Suppressor macrophage (primary cell): ENCODE data around the gene ACTR2.
"Not testable (repeated sequence)": the region's sequence is repeated elsewhere in the genome, so short reads cannot be mapped to it uniquely, and the experiment has no call there.

Experiments used
- DNase-seq, 4 experiments: peaks; one replicate each; pipeline ENCODE4 v3.0.0-alpha.2; 2020 to 2022
- total RNA-seq, 17 experiments: gene quantifications; one replicate each; lab custom pipeline; 2026; ENCODE audit warnings: mixed read lengths in 6 of 17, inconsistent platforms in 3 of 17; lab: John Stamatoyannopoulos, UW

ACTR2 gene
- 154 to 854 (median 617) reads per million in 17 experiments for total RNA-seq

DNA sequence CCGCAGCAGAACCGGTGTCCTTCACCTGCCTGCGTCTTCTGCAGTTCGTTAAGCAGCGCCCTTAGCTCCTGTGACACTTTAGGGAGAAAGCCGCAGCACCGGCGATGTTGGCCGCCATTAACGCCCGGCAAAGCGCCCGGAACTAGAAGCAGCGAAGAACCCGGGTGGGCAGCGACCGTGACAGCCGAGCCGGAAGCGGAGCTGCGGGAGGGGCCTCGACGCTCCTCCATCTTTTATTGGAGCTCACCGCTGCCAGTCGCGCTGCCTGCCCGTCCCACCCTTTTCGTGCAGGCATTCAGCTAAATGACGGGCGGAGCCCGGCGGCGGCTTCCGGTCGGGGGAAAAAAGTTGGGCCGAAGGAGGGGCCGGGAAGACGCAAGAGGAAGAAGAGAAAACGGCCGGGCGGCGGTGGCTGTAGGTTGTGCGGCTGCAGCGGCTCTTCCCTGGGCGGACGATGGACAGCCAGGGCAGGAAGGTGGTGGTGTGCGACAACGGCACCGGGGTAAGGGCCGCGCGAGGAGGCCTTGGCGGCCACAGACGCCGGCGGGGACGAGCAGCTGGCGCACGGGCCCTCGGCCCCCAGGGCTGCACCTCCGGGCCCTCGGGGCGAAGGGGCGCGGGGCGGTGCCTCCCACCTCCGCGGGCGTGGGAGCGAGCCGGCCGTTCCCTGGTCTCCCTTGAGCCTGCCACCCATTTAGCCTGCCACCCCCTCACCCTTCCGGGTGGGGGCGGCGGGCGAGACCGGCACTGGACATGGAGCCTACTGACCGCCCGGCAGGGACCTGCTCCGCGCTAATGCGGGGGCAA, at the start of gene ACTR2:
TSS of gene ACTR2 (plus strand) at position 376 of the 807 bp plus-strand sequence. CDS start at position 455, 79 bp downstream.
- DNase-seq: peak; percentile 98 to 99 (median 98)

DNA sequence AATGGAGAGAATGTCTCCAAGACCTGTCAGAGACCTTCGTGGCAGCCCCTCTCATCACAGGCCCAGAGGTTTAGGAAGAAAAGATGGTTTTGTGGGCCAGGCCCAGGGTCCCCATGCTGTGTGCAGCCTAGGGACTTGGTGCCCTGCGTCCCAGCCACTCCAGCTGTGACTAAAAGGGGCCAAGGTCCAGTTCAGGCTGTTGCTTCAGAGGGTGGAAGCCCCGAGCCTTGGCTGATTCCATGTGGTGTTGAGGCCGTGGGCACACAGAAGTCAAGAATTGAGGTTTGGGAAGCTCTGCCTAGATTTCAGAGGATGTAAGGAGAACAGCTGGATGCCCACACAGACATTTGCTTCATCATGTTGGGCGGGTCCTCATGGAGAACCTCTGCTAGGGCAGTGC, 45.1 kb upstream of the ACTR2 start:
- no peak for DNase-seq

DNA sequence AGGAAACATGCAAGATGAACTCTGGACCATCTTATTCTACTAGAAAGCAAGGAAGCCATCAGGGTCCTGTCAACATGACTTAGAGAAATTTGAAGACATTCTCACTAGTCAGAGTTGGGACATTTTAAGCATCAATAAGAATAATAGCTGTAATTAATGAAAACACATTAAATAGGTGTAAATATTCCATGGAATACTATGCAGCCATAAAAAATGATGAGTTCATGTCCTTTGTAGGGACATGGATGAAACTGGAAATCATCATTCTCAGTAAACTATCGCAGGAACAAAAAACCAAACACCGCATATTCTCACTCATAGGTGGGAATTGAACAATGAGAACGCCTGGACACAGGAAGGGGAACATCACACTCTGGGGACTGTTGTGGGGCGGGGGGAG, 44.2 kb upstream of the ACTR2 start:
- DNase-seq: not testable (repeated sequence)

DNA sequence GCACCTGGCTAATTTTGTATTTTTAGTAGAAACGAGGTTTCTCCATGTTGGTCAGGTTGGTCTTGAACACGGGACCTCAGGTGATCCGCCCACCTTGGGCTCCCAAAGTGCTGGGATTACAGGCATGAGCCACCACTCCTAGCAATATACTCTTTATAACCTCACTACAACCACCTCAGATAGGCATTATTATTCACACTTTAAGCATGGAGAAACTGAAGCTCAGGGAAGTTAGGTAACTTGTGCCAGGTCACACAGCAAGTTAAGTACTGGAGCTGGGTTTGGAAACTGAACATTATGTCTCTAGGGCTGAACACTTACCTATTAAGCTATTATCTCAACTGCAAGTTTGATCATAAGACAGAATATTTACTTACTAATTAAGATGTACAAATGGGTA, 42.6 kb upstream of the ACTR2 start:
- DNase-seq: no peak

DNA sequence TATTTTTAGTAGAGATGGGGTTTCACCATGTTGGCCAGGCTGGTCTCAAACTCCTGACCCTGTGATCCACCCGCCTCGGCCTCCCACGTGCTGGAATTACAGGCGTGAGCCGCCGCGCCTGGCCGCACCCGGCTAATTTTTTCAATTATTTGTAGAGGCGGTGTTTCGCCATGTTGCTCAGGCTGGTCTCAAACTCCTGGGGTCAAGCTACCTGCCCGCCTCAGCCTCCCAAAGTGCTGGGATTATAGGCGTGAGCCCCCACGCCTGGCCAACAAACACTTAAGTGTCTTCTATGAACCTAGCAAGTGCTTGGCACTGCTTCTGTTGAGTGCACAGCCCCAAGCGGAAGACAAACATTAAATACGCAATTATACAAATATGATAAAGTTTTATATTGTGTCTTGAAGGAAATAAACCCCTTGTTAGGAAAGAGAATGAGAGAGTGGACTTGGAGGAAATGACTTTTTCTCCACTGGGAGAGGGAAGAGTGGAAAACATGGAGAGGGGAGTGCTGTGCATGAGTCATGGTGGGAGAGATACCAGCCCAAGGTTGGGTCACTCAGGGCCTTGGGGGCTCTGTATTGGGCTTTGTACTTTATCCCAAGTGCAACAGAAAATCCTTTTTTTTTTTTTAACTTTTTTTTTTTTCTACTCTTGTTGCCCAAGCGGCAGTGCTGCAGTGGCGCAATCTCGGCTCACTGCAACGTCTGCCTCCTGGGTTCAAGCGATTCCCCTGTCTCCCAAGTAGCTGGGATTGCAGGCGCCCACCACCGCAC, 41.4 kb upstream of the ACTR2 start:
- DNase-seq: peak in 1 of 4 experiments; percentile 35

DNA sequence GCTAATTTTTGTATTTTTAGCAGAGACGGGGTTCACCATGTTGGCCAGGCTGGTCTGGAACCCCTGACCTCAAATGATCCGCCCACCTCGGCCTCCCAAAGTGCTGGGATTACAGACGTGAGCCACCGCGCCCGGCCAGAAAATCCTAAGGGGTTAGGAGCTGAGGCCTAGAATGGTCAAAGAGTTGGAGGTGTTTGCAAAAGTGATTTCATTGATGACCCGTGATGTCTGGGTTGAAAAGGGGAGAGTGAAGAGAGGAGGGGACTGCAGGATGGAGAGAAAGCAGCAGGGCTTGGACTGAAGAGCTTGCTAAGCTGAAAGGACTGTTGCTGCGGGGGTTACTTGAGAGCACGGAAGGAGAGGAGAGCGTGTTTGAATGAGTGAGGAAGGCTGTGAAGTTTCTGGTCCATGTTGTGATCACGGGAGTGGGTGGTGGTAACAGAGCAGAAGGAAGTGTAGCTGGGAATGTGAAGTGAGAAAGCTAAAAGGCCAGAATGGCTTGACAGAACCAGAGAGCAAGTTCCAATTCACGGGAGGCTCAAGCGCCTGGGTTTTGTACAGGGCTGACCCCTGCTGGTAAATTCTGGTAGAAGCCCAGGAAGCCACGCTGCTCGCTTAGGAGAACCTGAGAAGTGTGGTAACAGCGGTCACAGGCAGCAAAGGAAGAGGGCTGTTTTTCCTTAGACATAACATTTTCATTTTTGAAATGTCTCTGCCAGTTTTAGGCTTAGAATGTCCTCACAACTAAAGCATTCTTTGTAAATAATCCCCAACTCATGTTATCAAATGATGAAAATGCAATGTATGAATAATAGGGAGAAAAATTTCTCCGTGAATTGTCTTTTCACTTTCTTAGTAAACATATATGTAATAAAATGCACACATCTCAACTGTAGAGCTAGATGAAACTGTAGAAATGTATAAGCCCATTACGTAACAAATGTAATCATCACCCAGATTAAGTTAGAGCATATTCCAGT, 40.5 kb upstream of the ACTR2 start:
- DNase-seq: peak; percentile 87 to 91 (median 89)

DNA sequence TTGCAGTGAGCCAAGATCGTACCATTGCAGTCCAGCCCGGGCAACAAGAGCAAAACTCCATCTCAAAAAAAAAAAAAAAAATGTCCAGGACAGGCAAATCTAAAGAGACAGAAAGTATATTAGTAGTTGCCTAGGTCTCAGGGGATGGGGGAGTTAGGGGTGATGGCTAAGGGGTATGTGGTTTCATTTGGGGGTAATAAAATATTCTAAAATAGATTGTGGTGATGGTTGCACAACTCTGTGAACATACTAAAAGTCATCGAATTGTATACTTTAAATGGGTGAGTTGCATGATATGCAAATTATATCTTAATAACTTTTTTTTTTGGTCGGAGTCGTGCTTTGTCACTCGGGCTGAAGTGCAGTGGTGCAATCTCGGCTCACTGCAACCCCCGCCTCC, 34.2 kb upstream of the ACTR2 start:
- DNase-seq: no peak

DNA sequence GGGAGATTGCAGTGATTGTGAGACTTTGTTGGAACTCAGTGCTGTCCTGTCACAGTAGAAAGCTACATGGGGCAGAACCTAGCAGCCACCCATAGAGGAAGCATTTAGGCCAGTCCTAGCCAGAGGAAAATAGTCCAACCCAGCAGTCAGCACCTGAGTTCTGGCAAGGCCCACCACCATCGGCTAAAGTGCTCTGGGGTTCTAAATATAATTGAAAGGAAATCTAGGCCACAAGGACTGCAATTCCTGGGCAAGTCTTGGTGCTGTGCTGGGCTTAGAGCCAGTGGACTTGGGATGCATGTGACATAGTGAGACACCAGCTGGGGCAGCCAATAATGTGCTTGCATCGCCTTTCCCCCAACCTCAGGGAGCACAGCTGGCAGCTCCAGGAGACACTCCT, 28.9 kb upstream of the ACTR2 start:
- no peak for DNase-seq

DNA sequence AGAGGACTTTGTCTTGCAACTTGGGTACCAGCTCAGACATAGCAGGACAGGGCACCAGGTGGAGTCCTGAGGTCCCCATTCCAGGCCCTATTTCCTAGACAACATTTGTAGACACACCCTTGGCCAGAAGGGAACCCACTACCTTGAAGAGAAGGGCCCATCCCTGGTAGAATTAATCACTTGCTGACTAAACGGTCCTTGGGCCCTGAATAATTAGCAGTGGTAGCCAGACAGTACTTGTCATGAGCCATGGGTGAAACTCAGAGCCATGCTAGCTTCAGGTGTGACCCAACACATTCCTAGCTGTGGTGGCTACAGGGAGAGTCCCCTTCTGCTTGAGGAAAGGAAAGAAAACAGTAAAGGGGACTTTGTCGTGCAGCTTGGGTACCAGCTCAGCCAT, 28.5 kb upstream of the ACTR2 start:
- no peak for DNase-seq

DNA sequence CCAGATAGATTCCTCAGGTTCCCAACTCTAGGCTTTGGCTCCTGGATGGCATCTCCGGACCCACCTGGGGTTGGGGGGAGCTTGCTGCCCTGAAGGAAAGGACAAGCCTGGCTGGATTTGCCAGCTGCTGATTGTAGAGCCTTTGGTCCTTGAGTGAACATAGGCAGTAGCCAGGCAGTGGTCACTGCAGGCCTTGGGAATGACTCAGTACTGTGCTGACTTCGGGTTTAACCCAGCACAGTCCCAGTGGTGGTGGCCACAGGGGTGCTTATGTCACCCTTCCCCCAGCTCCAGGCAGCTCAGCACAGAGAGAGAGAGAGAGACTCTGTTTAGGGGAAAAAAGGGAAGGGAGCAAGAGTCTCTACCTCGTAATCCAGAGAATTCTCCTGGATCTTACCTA, 27.7 kb upstream of the ACTR2 start:
- peak; percentile 14 to 49 (median 20) for DNase-seq

DNA sequence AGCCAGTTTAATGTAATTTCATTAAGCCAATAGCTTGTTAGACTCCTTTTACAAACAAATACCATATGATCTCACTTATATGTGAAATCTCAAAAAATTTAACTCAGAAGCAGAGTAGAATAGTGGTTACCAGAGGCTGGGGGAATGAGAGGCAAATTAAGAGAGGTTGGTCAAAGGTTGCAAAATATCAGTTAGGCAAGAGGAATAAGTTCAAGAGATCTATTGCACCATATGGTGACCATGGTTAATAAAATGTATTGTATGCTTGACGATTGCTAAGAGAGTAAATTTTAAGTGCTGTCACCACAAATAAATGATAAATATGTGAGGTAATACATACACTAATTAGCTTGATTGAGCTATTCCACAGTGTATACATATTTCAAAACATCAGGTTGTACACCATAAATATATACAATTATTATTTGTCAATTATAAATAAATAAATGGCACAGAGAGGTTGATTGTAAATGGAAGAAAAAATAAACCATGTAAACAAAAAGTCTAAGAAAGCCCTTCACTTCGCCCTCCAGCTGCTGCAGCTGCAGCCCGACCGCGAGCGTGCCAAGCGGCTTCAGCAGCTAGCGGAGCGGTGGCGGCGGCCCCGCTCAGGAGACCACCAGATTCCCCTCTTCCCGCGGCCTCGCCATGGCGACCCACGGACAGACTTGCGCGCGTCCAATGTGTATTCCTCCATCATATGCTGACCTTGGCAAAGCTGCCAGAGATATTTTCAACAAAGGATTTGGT, 23.0 kb upstream of the ACTR2 start:
- peak in 2 of 4 experiments; percentile 36 to 47 for DNase-seq

DNA sequence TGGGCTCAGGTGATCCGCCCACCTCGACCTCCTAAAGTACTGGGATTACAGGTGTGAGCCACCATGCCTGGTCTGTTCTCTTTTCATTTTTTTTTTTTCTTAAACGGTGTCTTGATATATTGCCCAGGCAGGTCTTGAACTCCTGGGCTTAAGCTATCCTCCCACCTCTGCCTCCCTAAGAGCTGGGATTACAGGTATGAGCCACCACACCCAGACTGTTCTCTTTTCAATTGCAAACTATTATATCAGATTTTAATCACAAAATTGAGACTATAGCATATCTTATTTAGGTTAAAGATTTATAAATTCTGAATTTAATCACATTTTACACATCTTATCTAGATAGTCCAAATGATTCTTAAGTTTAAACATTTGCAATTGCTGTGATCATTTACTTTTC, 15.5 kb upstream of the ACTR2 start:
- no peak for DNase-seq

DNA sequence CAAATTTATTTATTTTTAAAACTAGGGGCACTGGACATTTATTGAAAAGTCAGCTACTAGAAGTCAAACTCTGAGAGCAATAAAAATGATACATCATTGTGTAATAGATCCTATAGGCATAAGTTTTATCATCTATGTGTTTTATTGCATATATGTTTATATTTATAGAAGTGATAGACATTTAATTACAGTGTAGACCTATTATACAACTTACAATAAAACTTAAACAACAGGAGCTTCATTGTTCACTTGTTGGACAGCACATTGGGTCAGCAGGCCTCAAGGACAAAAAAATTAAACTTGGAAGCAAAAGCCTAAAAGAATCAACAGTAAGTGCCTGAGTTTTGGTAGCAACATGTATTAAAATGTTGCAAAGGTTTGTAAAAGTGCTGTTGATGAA, 15.0 kb upstream of the ACTR2 start:
- no peak for DNase-seq

DNA sequence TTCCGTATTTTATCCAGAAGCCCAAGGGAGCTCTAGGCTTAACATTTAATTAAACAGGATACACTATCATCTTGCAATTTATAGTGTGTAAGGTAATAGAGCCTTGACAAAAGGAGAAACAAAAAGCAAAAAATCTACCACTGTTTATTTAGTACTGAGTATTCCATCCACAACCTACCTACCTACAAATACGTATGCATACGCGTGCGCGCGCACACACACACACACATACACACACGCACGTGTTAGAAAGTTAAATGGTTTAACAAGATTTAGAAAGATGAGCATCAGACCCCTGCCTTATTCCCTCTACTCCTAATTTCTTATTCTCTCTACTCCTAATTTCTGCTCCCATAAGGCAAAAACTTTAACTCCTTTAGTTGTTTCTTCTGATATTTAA, 14.6 kb upstream of the ACTR2 start:
- no peak for DNase-seq

DNA sequence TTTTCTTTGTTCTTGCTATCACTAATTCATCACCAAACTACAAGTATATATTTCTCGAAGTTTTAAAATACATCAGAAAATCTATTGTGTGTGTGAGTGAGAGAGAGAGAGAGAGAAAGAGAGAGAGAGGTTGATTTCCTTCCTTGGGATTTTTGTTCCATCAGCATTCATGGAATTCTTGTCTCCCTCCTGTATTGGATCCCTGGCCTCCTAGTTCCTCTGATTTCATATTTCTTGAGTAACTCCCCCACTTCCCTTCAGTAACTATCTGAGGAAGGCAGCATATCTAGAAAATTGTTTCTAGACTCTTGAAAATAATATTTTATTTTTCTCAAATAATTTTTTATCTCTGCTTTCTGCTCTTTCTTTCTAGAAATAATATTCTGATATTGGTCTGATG, 13.3 kb upstream of the ACTR2 start:
- no peak for DNase-seq

DNA sequence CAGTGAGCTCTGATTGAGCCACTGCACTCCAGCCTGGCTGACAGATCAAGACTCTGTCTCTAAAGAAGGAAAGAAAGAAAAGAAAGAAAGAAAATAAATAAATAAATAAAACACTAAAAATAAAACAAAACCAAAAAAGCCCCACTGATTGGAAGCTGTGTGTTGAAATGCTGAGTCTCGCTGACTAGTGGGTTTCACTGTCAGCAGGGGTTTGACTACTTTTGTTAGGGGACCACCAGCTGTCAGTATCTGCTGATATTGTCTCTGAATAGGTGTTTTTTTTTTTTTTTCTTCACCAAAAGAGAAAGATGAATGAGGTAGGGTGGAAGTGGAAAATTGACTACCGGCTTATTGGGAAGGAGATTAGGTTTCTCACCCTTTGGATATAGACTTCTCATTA, 12.8 kb upstream of the ACTR2 start:
- no peak for DNase-seq

DNA sequence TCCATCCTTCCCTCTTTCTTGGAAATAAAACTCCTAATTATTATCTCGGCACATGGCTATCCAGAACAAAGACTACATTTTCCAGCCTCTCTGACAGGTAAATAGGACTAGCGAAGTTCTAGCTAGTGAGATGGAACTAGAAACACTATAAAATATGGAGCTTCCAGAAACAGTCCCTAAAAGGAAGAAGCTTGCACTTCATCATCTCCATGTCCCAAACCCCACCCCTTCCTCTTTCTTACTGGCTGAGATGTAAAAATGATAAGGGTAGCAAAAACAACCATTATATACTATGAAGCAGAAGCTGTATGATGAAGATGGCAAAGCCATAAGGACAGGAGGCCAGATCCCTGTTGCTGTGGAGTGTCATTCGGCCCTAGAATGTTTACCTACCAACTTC, 11.7 kb upstream of the ACTR2 start:
- peak in 2 of 4 experiments; percentile 46 to 52 for DNase-seq

DNA sequence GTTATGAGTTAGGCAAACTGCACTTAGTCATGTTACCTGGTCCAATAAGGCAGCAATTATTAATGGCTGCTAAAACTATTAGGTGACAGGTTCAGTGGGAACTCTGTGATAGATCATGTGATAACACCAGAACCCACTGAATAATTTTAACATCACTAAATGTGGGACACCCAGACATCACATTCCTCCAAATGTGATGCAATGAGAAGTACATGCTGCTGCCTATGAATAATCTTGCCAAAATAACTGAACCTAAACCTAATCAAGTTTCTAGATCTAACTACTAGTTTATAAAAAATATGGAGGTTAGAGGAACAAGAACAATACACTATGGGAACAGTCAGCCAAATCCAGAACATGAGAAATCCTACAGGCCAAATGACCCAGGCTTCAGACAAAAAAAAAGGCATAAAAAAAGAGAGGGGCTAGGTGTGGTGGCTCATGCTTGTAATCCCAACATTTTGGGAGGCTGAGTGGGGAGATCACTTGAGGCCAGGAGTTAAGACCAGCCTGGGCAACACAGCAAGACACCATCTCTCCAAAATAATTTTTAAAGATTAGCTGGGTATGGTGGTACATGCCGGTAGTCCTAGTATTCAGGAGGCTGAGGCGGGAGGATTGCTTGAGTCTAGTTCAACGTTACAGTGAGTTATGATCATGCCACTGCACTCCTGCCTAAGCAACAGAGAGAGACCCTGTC, 7.0 kb upstream of the ACTR2 start:
- DNase-seq: no peak

DNA sequence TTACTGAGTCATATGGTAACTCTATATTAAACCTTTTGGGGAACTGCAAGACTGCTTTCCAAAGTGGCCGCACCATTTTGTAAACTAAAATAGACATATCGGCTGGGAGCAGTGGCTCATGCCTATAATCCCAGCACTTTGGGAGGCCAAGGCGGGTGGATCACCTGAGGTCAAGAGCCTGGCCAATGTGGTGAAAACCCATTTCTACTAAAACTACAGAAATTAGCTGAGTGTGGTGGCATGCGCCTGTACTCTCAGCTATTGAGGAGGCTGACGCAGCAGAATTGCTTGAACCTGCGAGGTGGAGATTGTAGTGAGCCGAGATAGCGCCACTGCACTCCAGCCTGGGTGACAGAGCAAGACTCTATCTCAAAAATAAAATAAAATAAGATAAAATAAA, 6.4 kb upstream of the ACTR2 start:
- DNase-seq: not testable (repeated sequence)

DNA sequence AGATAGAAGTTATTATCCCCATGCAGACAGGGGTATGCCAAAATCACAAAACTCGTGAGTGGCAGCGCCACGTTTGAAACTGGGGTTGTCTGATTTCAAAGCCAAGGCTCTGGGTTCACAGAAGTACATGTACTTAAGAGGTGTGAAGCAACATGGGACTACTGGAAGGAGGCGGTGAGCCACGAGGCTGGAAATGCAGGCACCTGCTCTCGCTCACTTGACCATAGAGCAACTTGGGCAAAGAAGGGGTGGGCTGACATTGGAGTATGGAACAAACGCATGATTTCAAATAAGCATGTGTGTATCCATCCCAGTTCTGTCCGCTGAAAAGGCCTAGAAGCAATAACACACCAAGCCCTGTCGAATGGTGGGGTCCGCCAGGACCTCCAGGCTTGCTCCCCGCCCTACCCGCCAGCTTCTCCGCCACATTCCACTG, 593 bp upstream of the ACTR2 start:
- DNase-seq: peak; percentile 49 to 62 (median 57)

DNA sequence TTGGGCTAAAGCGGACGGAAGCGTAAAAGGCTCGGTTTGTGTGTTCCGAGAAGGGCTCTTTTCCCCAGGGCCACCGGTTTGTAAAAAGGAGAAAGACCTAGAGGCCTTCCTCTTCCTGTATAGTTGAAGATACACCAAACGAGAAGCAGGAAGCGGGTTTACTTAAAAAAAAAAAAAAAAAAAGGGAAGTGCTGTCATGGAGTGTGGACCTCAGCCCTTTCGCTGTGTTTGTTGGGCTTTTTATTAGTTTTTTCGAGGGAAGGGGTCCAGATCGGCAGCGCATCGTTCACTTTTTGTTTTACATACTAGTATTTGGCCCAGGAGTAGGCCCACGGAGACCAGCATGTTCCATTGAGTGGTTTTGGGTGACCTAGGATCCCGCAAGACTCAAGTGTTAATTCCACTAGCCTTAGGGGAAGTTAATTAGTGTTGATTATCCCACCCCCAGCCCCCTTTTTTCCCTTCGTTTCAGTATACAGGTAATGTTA, 676 bp downstream of the ACTR2 start:
- DNase-seq: peak in 3 of 4 experiments; percentile 82 to 90 (median 88)
